22Rv1 (cell line): ENCODE results near the gene NOL9.

Experiments used
- H3K27ac ChIP-seq: fragments of 450-650 bp; 2 replicates; pipeline ENCODE4 v1.5.1; 2017
- ZFX ChIP-seq: fragments of 450-650 bp; IDR thresholded peaks from 2 replicates; pipeline ENCODE4 v1.6.1; 2017; ENCODE audit warnings: antibody characterized with exemption, borderline replicate concordance
- TF ChIP-seq, protein P1 (sequence below): fragments of 450-650 bp; IDR thresholded peaks from 2 replicates; pipeline ENCODE4 v1.5.1; 2017; ENCODE audit warnings: mild to moderate bottlenecking

Gene NOL9

DNA sequence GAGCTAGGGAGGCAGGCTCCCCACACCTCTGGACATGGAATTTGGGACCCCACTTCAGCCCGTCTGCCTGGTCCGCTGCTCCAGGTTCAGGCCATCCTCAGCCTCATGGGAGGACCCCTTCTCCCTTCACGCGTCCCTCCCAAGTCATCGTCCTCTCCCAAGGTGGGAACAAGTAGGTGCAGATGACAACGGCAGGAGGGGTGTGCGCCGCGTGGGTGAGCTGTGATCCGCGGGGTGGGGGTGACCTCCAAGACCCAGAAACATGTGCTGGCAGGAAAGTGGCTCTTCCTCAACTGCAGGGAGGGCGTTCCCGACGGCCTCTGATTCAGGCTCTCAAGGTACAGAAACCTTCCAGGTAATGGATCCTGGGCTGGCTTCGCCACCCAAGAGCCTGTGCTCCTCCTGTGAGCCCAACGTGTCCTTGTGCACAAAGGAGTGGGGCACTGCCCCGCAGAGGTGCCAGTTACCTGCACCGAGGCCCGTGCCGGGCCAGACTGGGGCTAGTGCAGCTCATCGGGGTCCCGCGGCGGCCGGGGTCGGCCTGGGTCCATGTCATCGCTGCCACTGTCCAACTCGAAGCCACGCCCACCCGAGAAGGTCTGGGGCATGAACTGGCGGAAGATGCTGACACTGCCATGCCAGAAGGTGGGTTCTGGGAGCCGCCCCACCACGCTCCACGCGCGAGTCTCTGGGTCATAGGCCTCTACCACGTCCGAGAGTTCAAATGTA lies 38.7 kb upstream of the NOL9 start:
- TF ChIP-seq, protein P1, sequence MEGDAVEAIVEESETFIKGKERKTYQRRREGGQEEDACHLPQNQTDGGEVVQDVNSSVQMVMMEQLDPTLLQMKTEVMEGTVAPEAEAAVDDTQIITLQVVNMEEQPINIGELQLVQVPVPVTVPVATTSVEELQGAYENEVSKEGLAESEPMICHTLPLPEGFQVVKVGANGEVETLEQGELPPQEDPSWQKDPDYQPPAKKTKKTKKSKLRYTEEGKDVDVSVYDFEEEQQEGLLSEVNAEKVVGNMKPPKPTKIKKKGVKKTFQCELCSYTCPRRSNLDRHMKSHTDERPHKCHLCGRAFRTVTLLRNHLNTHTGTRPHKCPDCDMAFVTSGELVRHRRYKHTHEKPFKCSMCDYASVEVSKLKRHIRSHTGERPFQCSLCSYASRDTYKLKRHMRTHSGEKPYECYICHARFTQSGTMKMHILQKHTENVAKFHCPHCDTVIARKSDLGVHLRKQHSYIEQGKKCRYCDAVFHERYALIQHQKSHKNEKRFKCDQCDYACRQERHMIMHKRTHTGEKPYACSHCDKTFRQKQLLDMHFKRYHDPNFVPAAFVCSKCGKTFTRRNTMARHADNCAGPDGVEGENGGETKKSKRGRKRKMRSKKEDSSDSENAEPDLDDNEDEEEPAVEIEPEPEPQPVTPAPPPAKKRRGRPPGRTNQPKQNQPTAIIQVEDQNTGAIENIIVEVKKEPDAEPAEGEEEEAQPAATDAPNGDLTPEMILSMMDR: no peak
- no peak for TF ChIP-seq ZFX
- no peak overlapping the region for H3K27ac ChIP-seq

DNA sequence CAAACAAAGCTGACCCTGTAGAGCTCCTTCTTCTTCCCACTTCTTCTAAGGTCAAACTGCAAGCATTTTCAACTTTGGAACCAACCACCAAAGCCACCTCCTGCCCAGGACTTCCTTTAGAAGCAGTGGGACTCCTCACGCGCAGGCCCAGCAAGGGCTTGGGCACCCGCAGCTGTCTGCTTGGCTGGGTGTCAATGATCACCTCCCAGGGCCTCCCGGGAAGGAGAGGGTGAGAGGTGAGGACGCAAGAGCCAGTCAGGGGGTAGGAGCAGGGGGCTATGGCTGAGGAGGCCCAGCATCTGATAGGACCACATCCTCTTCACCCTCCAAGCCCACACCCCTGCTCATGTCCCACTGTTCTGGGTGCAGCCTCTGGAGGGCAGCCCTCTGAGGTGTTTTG lies 38.1 kb upstream of the NOL9 start:
- TF ChIP-seq ZFX: no peak
- TF ChIP-seq, protein P1: no peak

DNA sequence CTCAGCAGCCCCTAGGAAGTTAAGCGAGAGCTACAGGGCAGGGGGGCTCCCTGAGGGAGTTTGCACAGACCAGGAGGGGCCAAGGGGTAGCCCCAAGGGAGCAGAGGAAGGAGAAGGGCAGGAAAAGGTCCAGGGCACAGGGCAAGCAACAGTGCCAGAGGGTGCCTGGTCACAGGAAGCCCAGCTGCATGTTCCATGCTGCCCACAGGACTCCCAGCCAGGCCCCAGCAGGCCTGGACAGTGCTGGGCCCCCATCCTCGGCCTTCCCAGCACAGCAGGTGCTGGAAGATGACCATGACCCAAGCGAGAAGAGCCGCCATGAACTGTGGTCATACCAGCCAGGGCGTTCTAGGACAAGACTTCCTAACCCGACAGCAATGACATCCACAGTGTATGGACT lies 37.3 kb upstream of the NOL9 start:
- TF ChIP-seq, protein P1: no peak
- TF ChIP-seq ZFX: no peak
- H3K27ac ChIP-seq: no peak overlapping the region

More for the DNA sequence above, 38.1 kb upstream of the NOL9 start:
- no peak overlapping the region for H3K27ac ChIP-seq

DNA sequence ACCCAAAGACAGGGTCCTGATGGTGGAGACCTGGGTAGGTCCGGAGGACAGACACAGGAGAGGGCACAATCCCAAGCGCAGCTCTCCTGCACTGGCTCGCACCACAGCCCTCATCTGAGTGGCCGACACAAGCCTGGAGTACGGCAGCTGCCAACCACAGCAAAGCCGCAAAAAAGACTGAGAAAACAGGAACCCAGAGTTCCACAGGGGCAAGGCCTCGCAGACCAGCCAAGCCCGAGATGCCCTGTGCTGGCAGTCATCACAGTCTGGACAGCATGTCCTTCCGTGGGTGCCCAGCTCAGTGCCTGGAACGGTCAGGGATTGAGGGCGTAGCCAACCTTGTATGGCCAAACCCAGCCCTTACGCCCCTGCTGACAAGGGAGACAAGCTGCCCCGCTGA lies 36.9 kb upstream of the NOL9 start:
- no peak for TF ChIP-seq ZFX
- TF ChIP-seq, protein P1: no peak
- no peak overlapping the region for H3K27ac ChIP-seq

DNA sequence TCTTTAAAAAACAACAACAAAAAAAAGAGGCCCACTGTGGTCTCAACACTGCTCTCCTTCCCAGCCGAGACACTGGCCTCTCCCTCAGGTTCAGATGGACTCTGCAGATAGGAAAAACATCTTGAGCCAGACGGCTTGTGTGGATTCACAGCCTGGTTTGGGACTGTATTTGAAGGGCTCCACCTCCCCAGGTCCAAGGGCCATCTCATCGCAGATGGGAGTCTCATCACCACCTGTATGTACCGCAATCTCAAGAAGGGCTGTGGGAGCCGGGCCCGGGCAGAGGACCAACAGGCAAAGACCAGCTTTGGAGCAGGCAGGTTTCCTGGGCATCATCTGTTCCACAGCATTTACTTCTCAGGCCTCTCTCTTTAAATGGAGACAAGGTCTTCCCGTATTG lies 35.7 kb upstream of the NOL9 start:
- H3K27ac ChIP-seq: no peak overlapping the region
- TF ChIP-seq, protein P1: no peak
- TF ChIP-seq ZFX: no peak

DNA sequence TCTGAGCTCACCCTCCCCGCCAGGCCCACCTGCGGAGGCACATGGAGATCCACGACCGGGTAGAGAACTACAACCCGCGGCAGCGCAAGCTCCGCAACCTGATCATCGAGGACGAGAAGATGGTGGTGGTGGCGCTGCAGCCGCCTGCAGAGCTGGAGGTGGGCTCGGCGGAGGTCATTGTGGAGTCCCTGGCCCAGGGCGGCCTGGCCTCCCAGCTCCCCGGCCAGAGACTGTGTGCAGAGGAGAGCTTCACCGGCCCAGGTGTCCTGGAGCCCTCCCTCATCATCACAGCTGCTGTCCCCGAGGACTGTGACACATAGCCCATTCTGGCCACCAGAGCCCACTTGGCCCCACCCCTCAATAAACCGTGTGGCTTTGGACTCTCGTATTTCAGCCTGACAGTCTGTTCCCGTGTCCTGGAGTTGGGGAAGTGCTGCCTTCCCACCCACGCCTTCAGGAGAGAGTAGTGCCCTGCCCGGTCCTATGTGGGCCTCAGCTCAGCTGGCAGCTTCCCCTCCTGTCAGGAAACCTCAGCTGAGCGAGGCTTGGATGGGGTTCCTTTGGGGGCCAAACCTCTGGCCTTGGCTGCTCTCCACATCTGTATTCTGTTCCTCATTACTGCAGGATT lies 34.7 kb upstream of the NOL9 start:
- H3K27ac ChIP-seq: no peak overlapping the region
- TF ChIP-seq ZFX: no peak
- TF ChIP-seq, protein P1: no peak

DNA sequence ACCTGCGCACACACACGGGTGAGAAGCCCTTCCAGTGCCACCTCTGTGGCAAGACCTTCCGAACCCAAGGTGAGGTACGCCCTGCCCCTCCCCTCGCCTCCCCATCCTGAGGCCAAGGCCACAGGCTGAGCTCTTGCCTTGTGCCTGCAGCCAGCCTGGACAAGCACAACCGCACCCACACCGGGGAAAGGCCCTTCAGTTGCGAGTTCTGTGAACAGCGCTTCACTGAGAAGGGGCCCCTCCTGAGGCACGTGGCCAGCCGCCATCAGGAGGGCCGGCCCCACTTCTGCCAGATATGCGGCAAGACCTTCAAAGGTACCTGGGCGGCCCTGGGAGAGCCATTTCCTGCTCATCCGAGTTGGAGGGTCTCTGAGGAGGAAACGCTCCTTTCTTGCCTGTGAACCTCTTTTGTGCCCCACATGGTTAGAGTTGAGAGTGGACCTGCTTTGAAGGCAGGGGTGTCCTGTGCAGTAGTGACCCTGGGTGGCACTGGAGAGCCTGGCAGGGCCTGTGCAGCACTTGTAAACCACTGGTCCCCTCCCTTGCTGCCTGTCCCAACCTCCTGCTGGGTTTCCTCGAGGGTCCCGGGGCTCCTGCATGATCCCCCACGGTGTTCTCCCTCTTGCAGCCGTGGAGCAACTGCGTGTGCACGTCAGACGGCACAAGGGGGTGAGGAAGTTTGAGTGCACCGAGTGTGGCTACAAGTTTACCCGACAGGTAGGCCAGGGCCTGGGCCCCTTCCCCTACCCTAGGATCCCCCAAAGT lies 34.0 kb upstream of the NOL9 start:
- H3K27ac ChIP-seq: no peak overlapping the region
- TF ChIP-seq, protein P1: no peak
